GM12874 (cell line): Measurements from ENCODE around the gene CCDC90B.
A peak's percentile ranks its signal among the peaks of the same experiment; 100 is the strongest.

ENCODE experiments used
- TF ChIP-seq, protein P1 (sequence below): IDR thresholded peaks from 2 replicates; pipeline ENCODE4 v1.5.1; 2011; ENCODE audit warnings: low read depth, mild to moderate bottlenecking, control low read depth, low read length, moderate library complexity; ENCODE audit not compliant: insufficient read depth

Gene CCDC90B

DNA sequence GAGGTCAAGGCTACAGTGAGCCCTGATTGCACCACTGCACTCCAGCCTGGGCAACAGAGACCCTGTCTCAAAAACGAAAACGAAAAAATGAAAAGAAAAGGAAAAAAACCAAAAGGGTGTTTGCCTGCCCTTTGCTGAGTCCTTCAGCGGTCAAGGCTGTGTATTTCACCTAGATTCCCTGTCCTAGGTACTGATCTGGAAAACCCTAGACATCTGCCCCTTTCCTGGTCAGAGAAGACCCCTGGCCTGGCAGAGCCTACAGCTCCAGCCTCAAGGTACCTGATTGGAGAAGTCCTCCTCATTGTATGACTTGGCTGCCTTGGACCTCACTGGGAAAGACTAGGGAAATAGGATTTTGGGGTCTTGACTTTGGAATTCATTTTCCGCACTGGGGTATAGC is 8.0 kb upstream of the CCDC90B start:
- TF ChIP-seq, protein P1, sequence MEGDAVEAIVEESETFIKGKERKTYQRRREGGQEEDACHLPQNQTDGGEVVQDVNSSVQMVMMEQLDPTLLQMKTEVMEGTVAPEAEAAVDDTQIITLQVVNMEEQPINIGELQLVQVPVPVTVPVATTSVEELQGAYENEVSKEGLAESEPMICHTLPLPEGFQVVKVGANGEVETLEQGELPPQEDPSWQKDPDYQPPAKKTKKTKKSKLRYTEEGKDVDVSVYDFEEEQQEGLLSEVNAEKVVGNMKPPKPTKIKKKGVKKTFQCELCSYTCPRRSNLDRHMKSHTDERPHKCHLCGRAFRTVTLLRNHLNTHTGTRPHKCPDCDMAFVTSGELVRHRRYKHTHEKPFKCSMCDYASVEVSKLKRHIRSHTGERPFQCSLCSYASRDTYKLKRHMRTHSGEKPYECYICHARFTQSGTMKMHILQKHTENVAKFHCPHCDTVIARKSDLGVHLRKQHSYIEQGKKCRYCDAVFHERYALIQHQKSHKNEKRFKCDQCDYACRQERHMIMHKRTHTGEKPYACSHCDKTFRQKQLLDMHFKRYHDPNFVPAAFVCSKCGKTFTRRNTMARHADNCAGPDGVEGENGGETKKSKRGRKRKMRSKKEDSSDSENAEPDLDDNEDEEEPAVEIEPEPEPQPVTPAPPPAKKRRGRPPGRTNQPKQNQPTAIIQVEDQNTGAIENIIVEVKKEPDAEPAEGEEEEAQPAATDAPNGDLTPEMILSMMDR: no peak

DNA sequence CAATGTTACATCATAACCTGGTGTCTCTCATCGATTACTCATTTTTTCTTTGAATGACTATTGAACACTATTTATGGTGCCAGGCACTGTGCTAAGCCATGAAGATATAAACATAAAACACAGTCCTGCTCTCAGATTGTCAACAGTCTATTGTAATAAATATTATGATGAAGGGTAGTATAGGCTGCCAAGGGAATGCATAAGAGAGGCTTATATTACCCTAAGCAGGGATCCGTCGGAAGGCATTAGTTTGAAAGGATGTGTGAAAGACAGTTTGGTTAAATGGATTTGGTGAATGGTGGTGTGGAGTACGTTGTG is 7.2 kb upstream of the CCDC90B start:
- TF ChIP-seq, protein P1: no peak

DNA sequence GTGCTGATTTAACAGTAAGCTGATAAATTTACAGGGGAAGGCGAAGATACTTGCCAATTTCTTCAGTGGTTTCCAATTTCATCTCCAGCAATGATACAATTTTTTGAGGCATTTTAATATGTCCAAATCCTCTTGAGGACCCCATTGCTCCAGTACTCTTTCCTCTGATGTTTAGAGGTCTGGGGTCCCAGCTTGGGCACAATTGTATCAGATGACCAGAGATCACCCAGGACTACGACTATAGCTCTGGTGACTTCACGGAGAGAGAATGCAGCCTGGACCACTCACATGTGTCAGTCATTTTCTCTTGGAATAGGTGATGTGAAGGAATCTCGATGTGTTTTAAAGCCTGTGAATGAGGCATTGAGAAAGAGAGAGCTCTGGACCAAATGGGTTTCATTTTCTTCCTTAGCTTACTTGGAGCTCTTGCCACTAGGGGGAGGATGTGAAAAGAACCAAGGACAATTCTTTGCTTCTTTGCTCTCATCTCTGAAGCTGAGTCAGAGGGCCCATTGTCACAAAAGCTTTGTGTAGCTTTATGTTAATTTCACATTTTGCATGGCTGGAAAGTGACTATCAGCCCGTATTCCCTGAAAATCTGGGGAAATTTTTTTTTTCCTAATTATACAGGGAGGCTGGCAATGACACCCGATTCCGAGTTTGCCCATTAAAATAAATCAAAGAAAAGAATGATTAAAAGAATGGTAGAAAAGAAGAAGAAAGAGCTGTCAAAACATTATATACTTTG is 6.7 kb upstream of the CCDC90B start:
- TF ChIP-seq, protein P1: peak; percentile 66

DNA sequence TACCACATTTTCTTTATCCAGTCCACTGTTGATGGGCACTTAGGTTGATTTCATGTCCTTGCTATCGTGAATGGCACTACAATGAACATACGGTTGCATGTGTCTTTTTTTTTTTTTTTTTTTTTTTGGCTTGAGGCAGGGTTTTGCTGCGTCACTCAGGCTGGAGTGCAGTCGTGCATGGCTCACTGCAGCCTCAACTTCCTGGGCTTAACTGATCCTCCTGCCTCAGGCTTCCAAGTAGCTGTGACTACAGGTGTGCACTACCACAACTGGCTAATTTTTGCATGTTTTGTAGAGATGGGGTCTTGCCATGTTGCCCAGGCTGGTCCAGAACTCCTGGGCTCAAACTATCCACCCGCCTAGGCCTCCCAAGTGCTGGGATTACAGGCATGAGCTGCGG is 1.5 kb upstream of the CCDC90B start:
- TF ChIP-seq, protein P1: no peak

DNA sequence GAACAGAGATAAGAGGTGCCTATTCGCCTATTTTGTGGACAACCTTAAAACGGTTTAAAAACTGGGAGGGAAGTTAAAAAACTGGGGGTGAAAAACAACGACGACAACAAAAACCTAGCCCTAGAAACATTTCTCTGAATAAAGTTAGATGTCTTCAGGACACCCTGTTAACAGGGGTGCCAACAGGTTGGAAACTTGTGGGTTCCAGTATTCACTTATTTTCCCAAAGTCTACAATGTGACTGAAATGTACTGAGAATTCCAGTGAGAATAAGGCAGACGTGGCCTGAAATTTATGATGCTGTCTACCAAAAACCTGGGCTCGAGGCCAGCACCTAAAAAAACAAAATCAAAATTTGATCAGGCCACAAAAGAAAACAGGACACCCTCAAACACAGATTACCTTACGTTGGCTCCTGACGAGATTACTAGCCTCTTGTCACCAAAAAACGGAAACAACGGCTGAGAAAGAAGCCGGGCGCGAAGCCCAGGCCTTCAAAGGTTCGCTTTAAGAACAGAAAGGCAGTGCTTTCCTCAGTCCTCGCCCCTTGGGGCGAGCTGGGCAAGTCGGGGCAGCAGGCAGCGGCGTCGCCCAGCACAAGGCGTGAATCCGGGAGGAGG is 906 bp downstream of the CCDC90B start:
- TF ChIP-seq, protein P1: no peak

DNA sequence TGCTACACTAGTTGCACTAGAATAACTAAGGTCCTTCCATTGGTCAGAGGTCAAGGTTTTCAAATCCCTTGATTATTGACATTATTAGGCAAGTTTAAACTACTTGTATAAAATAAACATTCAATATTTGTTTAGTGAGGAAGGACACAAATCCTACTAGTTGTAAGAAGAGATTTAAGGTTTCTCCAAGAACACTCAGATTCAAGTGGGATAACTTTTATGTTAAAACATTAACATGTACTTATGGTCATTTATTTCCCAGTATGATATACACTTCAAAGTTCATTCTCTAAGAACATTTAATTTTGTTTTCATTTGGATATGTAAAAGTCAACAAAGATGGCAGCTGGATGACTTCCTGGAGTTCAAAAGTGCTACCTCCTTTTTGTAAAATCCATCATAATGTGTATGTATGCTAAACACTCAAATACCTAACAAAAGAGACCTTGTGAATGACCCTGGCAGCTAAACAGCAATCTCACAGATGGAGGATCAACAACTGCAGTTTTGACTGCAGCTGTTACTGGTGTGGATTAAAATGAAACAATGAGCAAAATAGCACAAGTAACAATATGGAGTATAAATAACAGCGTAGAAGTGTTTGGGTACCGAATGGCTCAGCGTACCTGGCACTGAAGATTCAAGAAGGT is 1.5 kb downstream of the CCDC90B start:
- TF ChIP-seq, protein P1: no peak

DNA sequence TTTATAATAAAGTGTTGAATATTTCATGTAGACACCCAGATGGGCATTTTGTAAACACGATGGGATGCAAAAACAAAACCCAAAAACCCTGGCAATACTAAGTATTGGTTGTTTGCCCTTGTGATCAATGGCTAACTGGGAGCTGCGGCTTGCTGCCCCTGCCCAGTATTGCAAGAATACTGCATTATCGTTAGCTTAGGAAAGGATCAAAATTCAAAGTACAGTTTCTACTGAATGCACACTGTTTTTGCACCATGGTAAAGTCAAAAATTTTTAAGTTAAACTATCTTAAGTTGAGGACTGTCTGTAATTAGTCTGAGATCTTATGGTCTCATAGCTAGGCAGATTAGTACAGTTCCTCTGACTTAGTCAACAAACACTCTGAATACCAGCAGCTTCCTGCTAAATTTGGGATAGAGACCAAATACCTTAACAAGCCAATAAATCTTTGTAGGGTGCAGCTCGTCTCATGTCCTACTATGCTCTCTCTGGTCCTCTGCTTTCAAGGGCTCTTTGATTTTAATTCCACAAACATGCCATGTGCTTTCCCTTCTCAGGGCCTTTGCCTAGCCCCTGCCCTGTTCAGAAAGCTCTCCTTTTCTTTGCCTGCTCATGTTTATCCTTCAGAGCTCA is 4.0 kb downstream of the CCDC90B start:
- TF ChIP-seq, protein P1: no peak
